Neural cell (in vitro differentiated cells): ENCODE data around the gene USP53. TPM values are rescaled to one million over a fixed set of nuclear protein-coding genes. Genes with fewer than 3 reads are reported as not detected.
"Not testable (repeated sequence)": the region's sequence is repeated elsewhere in the genome, so short reads cannot be mapped to it uniquely, and the experiment has no call there.

Experiments
- H2AFZ ChIP-seq: fragments of 200-600, 300-800 bp; sonication (generic), shearing (Covaris generic); 2 replicates; pipeline ENCODE4 v1.6.0; 2014; ENCODE audit warnings: low read depth, mild to moderate bottlenecking, antibody characterized with exemption, low read length, moderate library complexity
- H3F3A ChIP-seq: fragments of 200-600 bp; shearing (Covaris generic); 2 replicates; pipeline ENCODE4 v1.6.1; 2016; ENCODE audit warnings: mild to moderate bottlenecking, moderate library complexity, mixed read lengths, antibody characterized with exemption, low read length; ENCODE audit not compliant: insufficient read depth, poor library complexity, severe bottlenecking
- H3K27ac ChIP-seq: fragments of 200-600, 300-800 bp; sonication (generic), shearing (Covaris generic); 2 replicates; pipeline ENCODE4 v1.5.1; 2014; ENCODE audit warnings: mild to moderate bottlenecking, low read length, moderate library complexity
- H3K27me3 ChIP-seq: fragments of 300-800, 200-600 bp; sonication (generic), shearing (Covaris generic); 2 replicates; pipeline ENCODE4 v1.6.0; 2014; ENCODE audit warnings: mild to moderate bottlenecking, low read depth, low read length, moderate library complexity; ENCODE audit not compliant: insufficient read depth
- H3K36me3 ChIP-seq: fragments of 300-800, 200-600 bp; sonication (generic), shearing (Covaris generic); 2 replicates; pipeline ENCODE4 v1.5.1; 2014; ENCODE audit warnings: mild to moderate bottlenecking, antibody characterized with exemption, low read length, moderate library complexity; ENCODE audit not compliant: insufficient read depth
- H3K4me2 ChIP-seq: fragments of 300-800, 200-600 bp; sonication (generic), shearing (Covaris generic); 2 replicates; pipeline ENCODE4 v1.6.0; 2014; ENCODE audit warnings: mild to moderate bottlenecking, low read length
- H3K4me3 ChIP-seq: fragments of 300-800, 200-600 bp; sonication (generic), shearing (Covaris generic); 2 replicates; pipeline ENCODE4 v1.5.1; 2014; ENCODE audit warnings: mild to moderate bottlenecking, low read length, moderate library complexity
- H3K79me2 ChIP-seq: fragments of 200-600 bp; shearing (Covaris generic); replicated peaks from 2 replicates; pipeline ENCODE4 v1.6.0; 2014; ENCODE audit warnings: mild to moderate bottlenecking, low read length, moderate library complexity; ENCODE audit not compliant: insufficient read depth
- H3K9ac ChIP-seq: fragments of 300-800, 200-600 bp; sonication (generic), shearing (Covaris generic); 2 replicates; pipeline ENCODE4 v1.6.1; 2016; ENCODE audit warnings: mild to moderate bottlenecking, low read length, mixed read lengths
- H3K9me2 ChIP-seq: fragments of 200-600 bp; shearing (Covaris generic); 2 replicates; pipeline ENCODE4 v1.6.1; 2016; ENCODE audit warnings: mild to moderate bottlenecking, low read length, mixed read lengths; ENCODE audit not compliant: insufficient read depth
- H3K9me3 ChIP-seq: fragments of 200-600, 300-800 bp; sonication (generic), shearing (Covaris generic); 2 replicates; pipeline ENCODE4 v1.6.1; 2016; ENCODE audit warnings: mild to moderate bottlenecking, mixed run types, low read length, moderate library complexity, mixed read lengths
- H4K20me1 ChIP-seq: fragments of 200-600 bp; shearing (Covaris generic); 2 replicates; pipeline ENCODE4 v1.6.1; 2016; ENCODE audit warnings: mild to moderate bottlenecking, mixed run types; ENCODE audit not compliant: insufficient read depth
- CTCF ChIP-seq: fragments of 450-650 bp; IDR thresholded peaks from 2 replicates; pipeline ENCODE4 v1.5.1; 2014; ENCODE audit warnings: antibody characterized with exemption, mild to moderate bottlenecking, moderate library complexity; ENCODE audit not compliant: poor library complexity, severe bottlenecking
- EP300 ChIP-seq: fragments of 450-650 bp; conservative IDR thresholded peaks from 2 replicates; pipeline ENCODE4 v1.6.1; 2014; ENCODE audit warnings: antibody characterized with exemption, mild to moderate bottlenecking, moderate library complexity; ENCODE audit not compliant: poor library complexity, severe bottlenecking
- EZH2 ChIP-seq: fragments of 200-600, 300-800 bp; shearing (Covaris generic), sonication (generic); IDR thresholded peaks from 2 replicates; pipeline ENCODE4 v1.6.1; 2014; ENCODE audit warnings: antibody characterized with exemption, low read length, borderline replicate concordance, mild to moderate bottlenecking; ENCODE audit not compliant: insufficient read depth, poor library complexity, severe bottlenecking
- MXI1 ChIP-seq: fragments of 450-650 bp; conservative IDR thresholded peaks from 2 replicates; pipeline ENCODE4 v1.6.1; 2014; ENCODE audit warnings: antibody characterized with exemption, mild to moderate bottlenecking; ENCODE audit not compliant: poor library complexity, severe bottlenecking
- POLR2AphosphoS5 ChIP-seq: IDR thresholded peaks from 2 replicates; pipeline ENCODE4 v1.6.1; 2012
- RAD21 ChIP-seq: fragments of 450-650 bp; conservative IDR thresholded peaks from 2 replicates; pipeline ENCODE4 v1.6.1; 2014; ENCODE audit warnings: antibody characterized with exemption, mild to moderate bottlenecking, moderate library complexity
- REST ChIP-seq: IDR thresholded peaks from 2 replicates; pipeline ENCODE4 v1.6.1; 2012; ENCODE audit warnings: borderline replicate concordance
- SMC3 ChIP-seq: fragments of 450-650 bp; conservative IDR thresholded peaks from 2 replicates; pipeline ENCODE4 v1.6.1; 2014; ENCODE audit warnings: antibody characterized with exemption, mild to moderate bottlenecking, moderate library complexity; ENCODE audit not compliant: poor library complexity
- TAF1 ChIP-seq: IDR thresholded peaks from 2 replicates; pipeline ENCODE4 v1.6.1; 2012; ENCODE audit warnings: low read depth
- polyA plus RNA-seq: library from polyadenylated mRNA; depleted of rRNA; stranded (reverse); fragments of >200 nt; gene quantifications from 2 replicates; pipeline ENCODE4 v1.2.3, GENCODE V29; 2014

The USP53 gene
- polyA plus RNA-seq, 1 donor from 2014 or later, result 5.0 TPM

- not testable (repeated sequence) for H3K36me3 ChIP-seq, H3K4me3 ChIP-seq, H3K79me2 ChIP-seq, H3K9me3 ChIP-seq, H3K9me2 ChIP-seq, H3K27ac ChIP-seq, H2AFZ ChIP-seq, H3K27me3 ChIP-seq, H4K20me1 ChIP-seq, H3K9ac ChIP-seq, H3K4me2 ChIP-seq, H3F3A ChIP-seq
Measured at GRCh38 chr4:119279541-119279940, 67.0 kb downstream of the USP53 start.

- H3K9ac ChIP-seq, H3K36me3 ChIP-seq, H3K4me3 ChIP-seq, H3K9me3 ChIP-seq, H3K4me2 ChIP-seq, H4K20me1 ChIP-seq, H3K27me3 ChIP-seq, H2AFZ ChIP-seq, H3F3A ChIP-seq, H3K9me2 ChIP-seq, H3K27ac ChIP-seq, H3K79me2 ChIP-seq: not testable (repeated sequence)
Measured at GRCh38 chr4:119279945-119280344, 67.4 kb downstream of the USP53 start.

- H3K27ac ChIP-seq, result no peak overlapping the region
- H3K4me3 ChIP-seq, result no peak overlapping the region
- no peaks in the 10 kb centered on the region for H4K20me1 ChIP-seq
- no peak overlapping the region for H3K4me2 ChIP-seq
- no peaks in the 10 kb centered on the region for H3K79me2 ChIP-seq
- H3K9me2 ChIP-seq, result no peaks in the 10 kb centered on the region
- H3K9ac ChIP-seq, result no peak overlapping the region
- no peaks in the 10 kb centered on the region for H3K36me3 ChIP-seq
- no peaks in the 10 kb centered on the region for H3K9me3 ChIP-seq
- TF ChIP-seq EP300 (no peak), TAF1 (no peak), MXI1 (no peak), REST (no peak), RAD21 (no peak), EZH2 (no peak), POLR2AphosphoS5 (no peak), SMC3 (no peak), CTCF (no peak)
- no peaks in the 10 kb centered on the region for H3F3A ChIP-seq
- no peak overlapping the region for H2AFZ ChIP-seq
- no peaks in the 10 kb centered on the region for H3K27me3 ChIP-seq
Measured at GRCh38 chr4:119281393-119281792, 68.9 kb downstream of the USP53 start.
